Hepatocyte (in vitro differentiated cells): ENCODE measurements around the gene CHAC1. TPM values are rescaled to one million over a fixed set of nuclear protein-coding genes. Genes with fewer than 3 reads are reported as not detected.

Source experiments
- DNase-seq: peaks from one replicate; pipeline ENCODE4 v3.0.0-alpha.2; 2016; ENCODE audit warnings: low spot score
- H2AFZ ChIP-seq: fragments of 200-600 bp; sonication (generic); 2 replicates; pipeline ENCODE4 v1.6.0; 2016; ENCODE audit warnings: antibody characterized with exemption, mild to moderate bottlenecking
- H3K27ac ChIP-seq: fragments of 200-600 bp; sonication (generic); 2 replicates; pipeline ENCODE4 v1.5.1; 2016; ENCODE audit warnings: mild to moderate bottlenecking
- H3K27me3 ChIP-seq: fragments of 200-600 bp; sonication (generic); 2 replicates; pipeline ENCODE4 v1.6.1; 2016
- H3K36me3 ChIP-seq: fragments of 200-600 bp; sonication (generic); replicated peaks from 2 replicates; pipeline ENCODE4 v1.5.1; 2016; ENCODE audit warnings: low read depth; ENCODE audit not compliant: insufficient read depth
- H3K4me1 ChIP-seq: fragments of 200-600 bp; sonication (generic); 2 replicates; pipeline ENCODE4 v1.5.1; 2016; ENCODE audit warnings: mild to moderate bottlenecking, moderate library complexity; ENCODE audit not compliant: insufficient read depth
- H3K4me2 ChIP-seq: fragments of 200-600 bp; sonication (generic); 2 replicates; pipeline ENCODE4 v1.6.0; 2016
- H3K4me3 ChIP-seq: fragments of 200-600 bp; sonication (generic); 2 replicates; pipeline ENCODE4 v1.5.1; 2016; ENCODE audit warnings: mild to moderate bottlenecking
- H3K79me2 ChIP-seq: fragments of 200-600 bp; sonication (generic); 2 replicates; pipeline ENCODE4 v1.6.0; 2017; ENCODE audit warnings: mild to moderate bottlenecking
- H3K9me2 ChIP-seq: fragments of 200-600 bp; sonication (generic); replicated peaks from 2 replicates; pipeline ENCODE4 v1.6.0; 2017; ENCODE audit warnings: mild to moderate bottlenecking; ENCODE audit not compliant: insufficient read depth
- H3K9me3 ChIP-seq: fragments of 200-600 bp; sonication (generic); 2 replicates; pipeline ENCODE4 v1.5.1; 2016; ENCODE audit warnings: low read depth, mild to moderate bottlenecking
- H4K20me1 ChIP-seq: fragments of 200-600 bp; sonication (generic); 2 replicates; pipeline ENCODE4 v1.6.0; 2016; ENCODE audit warnings: mild to moderate bottlenecking; ENCODE audit not compliant: insufficient read depth, poor library complexity, severe bottlenecking
- CTCF ChIP-seq: fragments of 200-600 bp; sonication (generic); IDR thresholded peaks from 2 replicates; pipeline ENCODE4 v1.5.1; 2016; ENCODE audit warnings: antibody characterized with exemption, mild to moderate bottlenecking; ENCODE audit not compliant: poor library complexity
- EZH2 ChIP-seq: fragments of 200-600 bp; sonication (generic); IDR thresholded peaks from 2 replicates; pipeline ENCODE4 v1.6.1; 2016; ENCODE audit warnings: antibody characterized with exemption, mild to moderate bottlenecking, borderline replicate concordance
- EZH2phosphoT487 ChIP-seq: fragments of 200-600 bp; sonication (generic); IDR thresholded peaks from one replicate; pipeline ENCODE4 v1.6.1; 2018; ENCODE audit warnings: antibody characterized with exemption, mild to moderate bottlenecking, low read depth, moderate library complexity; ENCODE audit not compliant: unreplicated experiment, severe bottlenecking
- WGBS: methylation state at CpG from one replicate; pipeline ENCODE4 v1.1.6; 2016; ENCODE audit warnings: low lambda C conversion rate; ENCODE audit errors: missing lambda C conversion rate; 5-methylcytosine and 5-hydroxymethylcytosine counted together
- polyA plus RNA-seq: library from polyadenylated mRNA; unstranded; fragments of >200 nt; fragmentation: Nextera tagmentation; extraction: Ambion mirVana; gene quantifications from 2 replicates; pipeline ENCODE4 v1.2.1, GENCODE V29; 2016
- total RNA-seq: library from RNA; depleted of rRNA; stranded (reverse); fragments of >200 nt; gene quantifications from 2 replicates; pipeline ENCODE4 v1.2.3, GENCODE V29; 2014

The CHAC1 gene
- total and polyA plus RNA-seq, 2 experiments from 2014 or later: 16.2 to 22.1 TPM

DNA sequence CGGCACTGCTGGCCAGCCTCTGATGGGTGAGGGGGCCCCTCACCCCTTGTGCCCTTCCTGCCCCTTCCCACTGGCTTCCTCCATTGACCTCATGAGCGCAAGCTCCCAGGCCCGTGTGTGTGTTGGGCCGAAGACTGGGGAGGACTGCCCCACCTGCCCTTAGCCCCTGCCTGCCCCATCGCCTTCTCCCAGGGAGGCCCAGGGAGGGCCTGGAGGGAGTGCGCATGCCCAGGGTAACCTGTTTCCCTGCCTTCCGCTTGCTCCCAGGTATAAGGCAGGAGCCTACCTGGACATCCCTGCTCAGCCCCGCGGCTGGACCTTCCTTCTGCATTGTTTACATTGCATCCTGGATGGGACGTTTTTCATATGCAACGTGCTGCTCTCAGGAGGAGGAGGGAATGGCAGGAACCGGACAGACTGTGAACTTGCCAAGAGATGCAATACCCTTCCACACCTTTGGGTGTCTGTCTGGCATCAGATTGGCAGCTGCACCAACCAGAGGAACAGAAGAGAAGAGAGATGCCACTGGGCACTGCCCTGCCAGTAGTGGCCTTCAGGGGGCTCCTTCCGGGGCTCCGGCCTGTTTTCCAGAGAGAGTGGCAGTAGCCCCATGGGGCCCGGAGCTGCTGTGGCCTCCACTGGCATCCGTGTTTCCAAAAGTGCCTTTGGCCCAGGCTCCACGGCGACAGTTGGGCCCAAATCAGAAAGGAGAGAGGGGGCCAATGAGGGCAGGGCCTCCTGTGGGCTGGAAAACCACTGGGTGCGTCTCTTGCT lies 15.3 kb upstream of the CHAC1 start:
- no peak overlapping the region for H3K4me3 ChIP-seq
- no peak for DNase-seq
- no peaks in the 10 kb centered on the region for H3K27me3 ChIP-seq
- H3K79me2 ChIP-seq: no peaks in the 10 kb centered on the region
- no peak overlapping the region for H2AFZ ChIP-seq
- no peak overlapping the region for H3K4me2 ChIP-seq
- WGBS: 83% methylated on average over 19 of the region's 19 CpGs
- H3K27ac ChIP-seq: no peak overlapping the region
- peaks cover 22% of the 10 kb centered on the region for H3K4me1 ChIP-seq
- H3K9me3 ChIP-seq: no peaks in the 10 kb centered on the region
- H3K9me2 ChIP-seq: no peaks in the 10 kb centered on the region
- H3K36me3 ChIP-seq: no peaks in the 10 kb centered on the region
- TF ChIP-seq EZH2phosphoT487 (no peak), EZH2 (no peak), CTCF (no peak)
- H4K20me1 ChIP-seq: no peaks in the 10 kb centered on the region

DNA sequence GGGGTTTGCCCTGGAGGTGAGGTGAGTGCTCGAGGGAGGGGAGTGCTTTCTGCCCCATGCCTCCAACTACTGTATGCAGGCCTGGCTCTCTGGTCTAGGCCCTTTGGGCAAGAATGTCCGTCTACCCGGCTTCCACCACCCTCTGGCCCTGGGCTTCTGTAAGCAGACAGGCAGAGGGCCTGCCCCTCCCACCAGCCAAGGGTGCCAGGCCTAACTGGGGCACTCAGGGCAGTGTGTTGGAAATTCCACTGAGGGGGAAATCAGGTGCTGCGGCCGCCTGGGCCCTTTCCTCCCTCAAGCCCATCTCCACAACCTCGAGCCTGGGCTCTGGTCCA lies 14.8 kb upstream of the CHAC1 start:
- TF ChIP-seq EZH2phosphoT487 (no peak), CTCF (no peak)
- H3K4me2 ChIP-seq: no peak overlapping the region
- no peak for DNase-seq
- H4K20me1 ChIP-seq: no peaks in the 10 kb centered on the region
- no peak overlapping the region for H2AFZ ChIP-seq
- no peaks in the 10 kb centered on the region for H3K9me2 ChIP-seq
- no peaks in the 10 kb centered on the region for H3K9me3 ChIP-seq
- no peak overlapping the region for H3K4me3 ChIP-seq
- no peaks in the 10 kb centered on the region for H3K36me3 ChIP-seq
- WGBS: 97% methylated on average over 6 of the region's 6 CpGs
- H3K79me2 ChIP-seq: no peaks in the 10 kb centered on the region
- no peaks in the 10 kb centered on the region for H3K27me3 ChIP-seq
- no peak overlapping the region for H3K27ac ChIP-seq
- H3K4me1 ChIP-seq: peaks cover 17% of the 10 kb centered on the region

- Histone ChIP-seq H3K79me2 (no peaks in the 10 kb centered on the region), H3K36me3 (no peaks in the 10 kb centered on the region), H2AFZ (no peak overlapping the region), H3K4me3 (no peak overlapping the region), H4K20me1 (no peaks in the 10 kb centered on the region), H3K9me3 (no peaks in the 10 kb centered on the region), H3K27me3 (no peaks in the 10 kb centered on the region), H3K9me2 (no peaks in the 10 kb centered on the region), H3K27ac (peak overlapping the region; percentile 84), H3K4me1 (peaks cover 11% of the 10 kb centered on the region), H3K4me2 (no peak overlapping the region)
- 71% methylated on average over 15 of the region's 15 CpGs for WGBS
- DNase-seq: no peak
- TF ChIP-seq EZH2: no peak
- TF ChIP-seq CTCF: no peak
- TF ChIP-seq EZH2phosphoT487: no peak
Measured at GRCh38 chr15:40940296-40940801, 12.9 kb upstream of the CHAC1 start.
